ENCODE data around the gene RUVBL2. TPM values are rescaled to one million over a fixed set of nuclear protein-coding genes. Genes with fewer than 3 reads are reported as not detected.
A peak's percentile ranks its signal among the peaks of the same experiment; 100 is the strongest.

RUVBL2 gene
- total RNA-seq, 1 experiment from 2014 or later, result 566 TPM

GRCh38 chr19:48987323-48987722, 6.4 kb upstream of the RUVBL2 start:
- DNase-seq (ENCODE audit: low spot score), result no peak

DNA sequence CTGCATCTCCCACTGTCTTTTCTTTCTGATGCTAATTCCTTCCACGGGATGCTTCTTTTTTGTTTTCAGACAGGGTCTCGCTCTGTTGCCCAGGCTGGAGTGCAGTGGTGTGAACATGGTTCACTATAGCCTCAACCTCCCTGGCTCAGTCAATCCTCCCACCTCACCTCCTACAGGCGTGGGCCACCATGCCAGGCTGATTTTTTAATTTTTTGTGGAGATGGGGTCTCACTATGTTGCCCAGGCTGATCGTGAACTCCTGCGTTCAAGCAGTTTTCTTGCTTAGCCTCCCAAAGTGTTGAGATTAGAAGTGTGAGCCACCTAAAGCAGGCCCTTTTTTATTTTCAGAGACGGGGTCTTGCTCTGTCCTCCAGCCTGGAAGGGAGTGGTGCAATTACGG, 5.4 kb upstream of the RUVBL2 start:
- DNase-seq (ENCODE audit: low spot score), result no peak

GRCh38 chr19:48988860-48989259, 4.8 kb upstream of the RUVBL2 start:
- DNase-seq (ENCODE audit: low spot score), result no peak

GRCh38 chr19:48989701-48990291, 3.9 kb upstream of the RUVBL2 start:
- no peak for DNase-seq (ENCODE audit: low spot score)

GRCh38 chr19:48990400-48990799, 3.3 kb upstream of the RUVBL2 start:
- DNase-seq (ENCODE audit: low spot score), result no peak

DNA sequence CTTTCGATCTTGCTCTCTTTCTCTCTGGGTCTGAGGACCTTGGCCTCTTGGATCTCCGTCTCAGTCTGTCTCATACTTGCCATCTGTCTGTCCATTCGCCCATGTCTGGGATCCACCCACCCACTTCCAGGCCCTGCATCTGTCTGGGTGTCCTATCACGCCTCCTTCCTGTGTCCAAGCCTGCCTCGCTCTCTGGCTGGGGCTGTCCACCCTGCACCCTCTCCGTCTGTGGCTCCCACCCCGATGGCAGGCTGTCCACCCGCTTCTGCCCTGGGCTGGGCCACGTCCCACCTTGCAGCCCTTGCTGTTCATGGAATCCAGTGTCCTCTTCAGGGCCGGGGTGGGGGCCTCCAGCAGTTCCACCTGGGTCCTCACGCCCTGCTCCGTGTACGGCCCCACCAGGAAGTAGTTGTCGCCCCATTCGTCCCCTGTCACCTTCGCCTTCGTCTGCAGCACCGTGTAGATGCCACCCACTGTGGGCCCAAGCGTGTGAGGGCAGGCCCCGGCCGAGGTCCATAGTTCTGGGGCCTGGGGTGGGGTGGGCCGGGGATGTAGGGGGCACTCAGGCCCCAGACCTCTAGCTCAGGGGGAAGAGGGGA, 2.6 kb upstream of the RUVBL2 start:
- DNase-seq (ENCODE audit: low spot score), result no peak

- DNase-seq (ENCODE audit: low spot score), result peak; percentile 80
Observed at GRCh38 chr19:48991873-48992580, 1.7 kb upstream of the RUVBL2 start.

DNA sequence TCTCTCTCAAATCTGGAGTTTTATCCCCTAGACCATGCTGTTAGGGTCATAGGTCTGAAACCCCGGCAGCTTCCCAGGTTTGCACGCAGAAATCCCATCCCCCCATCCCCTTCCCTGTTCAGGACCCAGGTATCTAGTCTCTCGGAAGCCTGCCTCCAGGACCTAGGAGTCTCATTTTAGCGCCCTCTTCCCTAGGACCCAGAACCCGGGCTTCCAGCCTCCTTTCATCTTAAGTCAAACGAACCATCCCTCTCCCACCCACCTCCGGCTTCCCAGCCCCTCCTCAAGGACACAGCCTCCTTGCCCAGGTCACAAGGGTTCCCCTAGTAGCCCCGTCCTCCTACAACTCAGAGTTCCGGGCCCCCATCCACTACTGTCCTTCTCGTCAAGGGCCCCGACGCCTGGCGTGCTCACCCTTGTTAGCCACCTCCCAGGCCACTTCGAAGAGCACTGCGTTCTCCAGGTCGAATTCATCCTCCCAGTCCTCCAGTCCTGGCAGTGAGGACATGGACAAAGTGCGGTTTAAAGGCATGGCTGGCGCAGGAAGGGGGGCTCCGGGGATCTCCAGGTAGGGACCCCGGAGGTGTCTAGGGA, 1.0 kb upstream of the RUVBL2 start:
- DNase-seq (ENCODE audit: low spot score), result peak; percentile 55

GRCh38 chr19:48994035-48994386, 324 bp downstream of the RUVBL2 start:
- peak; percentile 54 for DNase-seq (ENCODE audit: low spot score)

DNA sequence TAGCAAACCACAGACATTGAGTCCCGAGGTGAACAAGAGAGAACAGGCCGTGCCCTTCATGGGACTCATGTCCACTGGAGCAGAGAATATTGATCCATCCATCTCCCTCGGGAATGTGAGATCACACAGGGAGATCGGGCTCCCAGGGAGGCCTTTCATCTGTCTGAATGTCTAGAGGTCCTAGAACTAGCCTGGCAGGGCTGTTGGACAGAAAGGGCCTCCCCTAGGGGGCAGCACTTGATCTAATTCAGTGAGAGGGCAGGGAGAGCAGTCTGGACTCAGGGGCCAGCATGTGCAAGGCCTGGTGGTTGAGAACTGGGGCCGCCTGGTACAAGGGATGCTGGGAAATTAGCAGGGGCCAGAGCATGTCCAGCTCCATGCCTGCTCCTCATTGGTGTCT, 4.3 kb downstream of the RUVBL2 start:
- peak; percentile 87 for DNase-seq (ENCODE audit: low spot score)

- peak; percentile 91 for DNase-seq (ENCODE audit: low spot score)
Observed at GRCh38 chr19:48999481-49000325, 6.0 kb downstream of the RUVBL2 start.

DNA sequence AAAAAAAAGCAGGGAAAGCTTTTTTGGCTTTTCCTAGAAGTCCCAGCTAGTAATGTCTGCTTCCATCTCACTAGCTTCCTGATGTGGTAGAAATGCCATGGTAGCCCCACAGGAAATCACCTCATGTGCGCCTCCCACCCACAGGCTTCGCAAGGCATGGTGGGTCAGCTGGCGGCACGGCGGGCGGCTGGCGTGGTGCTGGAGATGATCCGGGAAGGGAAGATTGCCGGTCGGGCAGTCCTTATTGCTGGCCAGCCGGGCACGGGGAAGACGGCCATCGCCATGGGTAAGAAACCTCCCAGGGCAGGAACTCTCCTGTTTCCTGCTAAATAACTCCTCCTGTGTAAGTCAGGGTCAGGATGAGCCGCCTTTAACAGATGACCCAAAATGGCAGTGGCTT, 10.4 kb downstream of the RUVBL2 start:
- no peak for DNase-seq (ENCODE audit: low spot score)

DNA sequence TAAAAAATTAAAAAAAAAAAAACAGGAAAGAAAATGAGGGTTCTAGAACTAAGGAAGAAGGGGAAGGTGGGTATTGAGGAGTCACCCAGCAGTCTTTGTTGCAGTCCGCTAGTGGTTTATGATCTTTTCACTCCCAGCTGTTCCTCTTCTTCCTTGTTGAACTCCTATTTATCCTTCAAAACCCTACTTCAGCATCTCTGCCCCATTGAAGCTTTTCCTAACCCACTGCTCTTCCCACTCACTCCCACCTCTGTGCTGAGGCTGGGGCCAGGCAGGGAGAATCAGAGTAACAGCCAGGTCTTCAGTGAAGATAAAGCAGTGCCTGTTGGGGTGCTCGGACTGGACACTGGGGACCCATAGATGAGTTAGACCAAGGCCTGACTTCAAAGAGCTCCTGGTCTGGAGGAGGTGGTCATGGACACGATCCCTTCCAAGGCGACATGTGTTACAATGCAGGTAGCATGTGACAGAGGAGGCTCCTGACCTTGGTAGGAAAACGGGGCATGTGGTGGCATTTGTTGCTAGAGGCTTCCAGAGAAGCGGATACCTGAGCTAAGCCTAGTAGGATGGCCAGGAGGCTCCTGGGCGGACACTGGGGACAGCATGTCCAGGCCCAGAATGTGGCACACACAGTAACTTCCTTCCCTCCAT, 11.4 kb downstream of the RUVBL2 start:
- DNase-seq (ENCODE audit: low spot score), result no peak

DNA sequence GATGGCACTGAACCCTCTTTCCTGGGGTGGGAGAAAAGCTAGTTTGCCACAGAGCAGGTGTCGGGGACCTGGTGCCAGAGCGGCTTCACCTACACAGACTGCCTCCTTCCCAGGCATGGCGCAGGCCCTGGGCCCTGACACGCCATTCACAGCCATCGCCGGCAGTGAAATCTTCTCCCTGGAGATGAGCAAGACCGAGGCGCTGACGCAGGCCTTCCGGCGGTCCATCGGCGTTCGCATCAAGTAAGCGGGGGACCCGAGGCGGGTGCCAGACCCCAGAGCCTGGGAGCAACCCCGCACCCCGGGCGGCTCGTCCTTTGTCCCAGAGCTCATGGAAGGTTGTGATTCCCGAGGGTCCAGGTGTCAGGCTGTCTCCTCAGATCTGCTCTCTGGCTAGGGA, 13.2 kb downstream of the RUVBL2 start:
- no peak for DNase-seq (ENCODE audit: low spot score)

- no peak for DNase-seq (ENCODE audit: low spot score)
Observed at GRCh38 chr19:49009828-49010227, 16.1 kb downstream of the RUVBL2 start.

- no peak for DNase-seq (ENCODE audit: low spot score)
Observed at GRCh38 chr19:49010453-49010852, 16.8 kb downstream of the RUVBL2 start.

DNA sequence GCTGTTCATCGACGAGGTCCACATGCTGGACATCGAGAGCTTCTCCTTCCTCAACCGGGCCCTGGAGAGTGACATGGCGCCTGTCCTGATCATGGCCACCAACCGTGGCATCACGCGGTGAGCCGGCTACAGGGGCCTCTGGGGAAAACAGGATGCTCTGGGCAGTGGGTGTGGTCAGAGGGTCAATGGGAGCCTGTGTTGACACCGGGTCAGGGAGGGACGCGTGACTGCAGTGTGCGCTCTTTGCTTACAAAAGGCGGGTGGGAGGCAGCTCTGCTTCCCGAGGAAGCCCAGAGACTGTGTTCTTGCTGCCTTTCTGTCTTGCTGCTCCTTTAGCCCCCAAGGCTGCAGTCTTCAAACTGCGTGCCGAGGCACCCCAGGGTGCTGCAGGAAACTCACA, 17.5 kb downstream of the RUVBL2 start:
- no peak for DNase-seq (ENCODE audit: low spot score)

DNA sequence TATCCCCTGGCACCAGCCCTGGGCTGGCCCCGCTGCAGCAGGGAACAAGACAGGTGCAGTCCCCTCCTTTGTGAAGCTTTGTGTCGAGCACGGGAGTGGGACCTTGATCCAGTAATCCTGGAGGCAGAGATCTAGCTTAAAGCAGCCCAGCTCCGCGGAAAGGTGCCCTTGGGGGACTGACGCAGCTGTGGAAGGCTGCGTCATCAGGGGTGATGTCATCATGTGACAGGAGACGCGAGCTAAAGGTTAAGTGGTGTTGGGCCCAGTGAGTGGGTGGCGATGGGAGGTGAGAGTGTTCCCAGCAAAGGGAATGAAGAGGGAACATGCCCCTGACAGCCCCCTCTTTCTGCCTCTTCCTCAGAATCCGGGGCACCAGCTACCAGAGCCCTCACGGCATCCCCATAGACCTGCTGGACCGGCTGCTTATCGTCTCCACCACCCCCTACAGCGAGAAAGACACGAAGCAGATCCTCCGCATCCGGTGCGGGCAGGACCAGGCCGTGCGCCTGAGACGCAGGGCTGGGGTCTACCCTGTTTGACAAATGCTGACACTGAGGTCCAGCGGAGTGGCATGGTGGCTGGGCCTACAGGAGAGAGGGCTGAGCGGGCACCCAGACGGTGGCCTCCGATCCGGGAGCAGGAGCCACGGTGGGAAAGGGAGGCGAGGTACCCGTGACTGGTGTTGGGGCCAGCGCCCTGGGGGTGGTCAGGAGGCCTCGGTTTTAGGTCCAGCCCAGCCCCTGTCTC, 20.6 kb downstream of the RUVBL2 start:
- no peak for DNase-seq (ENCODE audit: low spot score)

DNA sequence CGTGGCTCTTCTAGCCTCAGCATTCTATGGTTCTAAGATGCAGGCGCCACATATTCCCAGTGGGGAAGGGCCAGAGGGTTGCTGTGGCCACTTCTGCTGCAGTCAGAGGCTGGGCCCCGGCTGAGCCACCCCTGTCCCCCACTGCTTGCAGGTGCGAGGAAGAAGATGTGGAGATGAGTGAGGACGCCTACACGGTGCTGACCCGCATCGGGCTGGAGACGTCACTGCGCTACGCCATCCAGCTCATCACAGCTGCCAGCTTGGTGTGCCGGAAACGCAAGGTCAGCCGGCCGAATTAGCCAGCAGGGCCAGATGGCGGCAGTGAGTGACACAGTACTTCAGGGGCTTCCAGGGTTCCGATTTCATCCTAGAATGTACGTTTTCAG, 21.2 kb downstream of the RUVBL2 start:
- DNase-seq (ENCODE audit: low spot score), result no peak

- no peak for DNase-seq (ENCODE audit: low spot score)
Observed at GRCh38 chr19:49016067-49016839, 22.6 kb downstream of the RUVBL2 start.
